HepG2 (cell line): ENCODE measurements around the gene RPLP2. TPM values are rescaled to one million over a fixed set of nuclear protein-coding genes. Genes with fewer than 3 reads are reported as not detected.

Experiments used
- ASH2L ChIP-seq: fragments of 300-600, 200-600 bp; sonication (generic); IDR thresholded peaks from 2 replicates; pipeline ENCODE4 v1.7.0; 2017; ENCODE audit warnings: low read depth, mild to moderate bottlenecking, moderate library complexity, mixed read lengths, low read length; ENCODE audit not compliant: insufficient read length
- BATF2 ChIP-seq: sonication (generic); formaldehyde crosslinking; IDR thresholded peaks from 2 replicates; pipeline ENCODE4 v1.8.0; 2022; ENCODE audit warnings: mild to moderate bottlenecking, missing genetic modification reagents, moderate library complexity
- CC2D1A ChIP-seq: sonication (generic); formaldehyde crosslinking; IDR thresholded peaks from 2 replicates; pipeline ENCODE4 v1.8.1; 2023; ENCODE audit warnings: mild to moderate bottlenecking, missing genetic modification reagents
- E2F2 ChIP-seq: sonication (generic); formaldehyde crosslinking; IDR thresholded peaks from 2 replicates; pipeline ENCODE4 v1.4.0; 2020; ENCODE audit warnings: missing genetic modification reagents, borderline replicate concordance
- FOSL2 ChIP-seq: sonication (generic); formaldehyde crosslinking; IDR thresholded peaks from 2 replicates; pipeline ENCODE4 v1.4.0; 2020; ENCODE audit warnings: missing genetic modification reagents
- HCFC1 ChIP-seq: fragments of 150-350 bp; IDR thresholded peaks from 2 replicates; pipeline ENCODE4 v1.6.1; 2014; ENCODE audit warnings: low read depth, low read length
- MIER3 ChIP-seq: IDR thresholded peaks from 2 replicates; pipeline ENCODE4 v1.6.1; 2016; ENCODE audit warnings: missing compliant biosample characterization, borderline replicate concordance
- NKX3-1 ChIP-seq: sonication (generic); formaldehyde crosslinking; IDR thresholded peaks from 2 replicates; pipeline ENCODE4 v1.5.0; 2020; ENCODE audit warnings: missing genetic modification reagents
- PITX1 ChIP-seq: sonication (generic); formaldehyde crosslinking; IDR thresholded peaks from 2 replicates; pipeline ENCODE4 v1.5.1; 2020; ENCODE audit warnings: mild to moderate bottlenecking, missing genetic modification reagents
- THYN1 ChIP-seq: sonication (generic); formaldehyde crosslinking; IDR thresholded peaks from 2 replicates; pipeline ENCODE4 v1.8.1; 2023; ENCODE audit warnings: low read depth, mild to moderate bottlenecking, moderate library complexity, missing genetic modification reagents, borderline replicate concordance
- ZBTB38 ChIP-seq: sonication (generic); formaldehyde crosslinking; IDR thresholded peaks from 2 replicates; pipeline ENCODE4 v1.5.1; 2020; ENCODE audit warnings: mild to moderate bottlenecking, missing genetic modification reagents
- ZNF180 ChIP-seq: sonication (generic); formaldehyde crosslinking; IDR thresholded peaks from 2 replicates; pipeline ENCODE4 v1.4.0; 2020; ENCODE audit warnings: low read depth, missing genetic modification reagents, borderline replicate concordance
- ZNF362 ChIP-seq: sonication (generic); formaldehyde crosslinking; IDR thresholded peaks from 2 replicates; pipeline ENCODE4 v1.4.0; 2020; ENCODE audit warnings: missing genetic modification reagents, mild to moderate bottlenecking, borderline replicate concordance
- ZNF777 ChIP-seq: sonication (generic); formaldehyde crosslinking; IDR thresholded peaks from 2 replicates; pipeline ENCODE4 v1.4.0; 2020; ENCODE audit warnings: missing genetic modification reagents
- polyA plus RNA-seq, 8 experiments: library from polyadenylated mRNA; depleted of rRNA in 3 of 8; stranded (reverse) in 7 of 8; unstranded in 1 of 8; fragments of >200 nt; fragmentation: Illumina TruSeq in 4 of 8; extraction: Trizol in 4 of 8; gene quantifications; 2 replicates each; pipeline versions ENCODE4 v1.2.1 to v1.2.3, GENCODE V29; 2011 to 2016; ENCODE audit warnings: low read depth in 4 of 8, missing spikeins in 1 of 8, mixed read lengths in 1 of 8; ENCODE audit not compliant: insufficient read depth in 1 of 8
- total RNA-seq, 5 experiments: library from RNA; depleted of rRNA; stranded (reverse); fragments of >200 nt; fragmentation: Illumina TruSeq; extraction: Trizol; gene quantifications; 2 replicates each; pipeline ENCODE4 v1.2.3, GENCODE V29; 2016; ENCODE audit warnings: low read depth in 1 of 5
- TF ChIP-seq, protein P1 (sequence below): sonication (generic); formaldehyde crosslinking; IDR thresholded peaks from 2 replicates; pipeline ENCODE4 v1.8.1; 2023; ENCODE audit warnings: missing genetic modification reagents, mild to moderate bottlenecking, borderline replicate concordance
- TF ChIP-seq, protein P2 (sequence below): sonication (generic); formaldehyde crosslinking; IDR thresholded peaks from 2 replicates; pipeline ENCODE4 v1.4.0; 2020; ENCODE audit warnings: missing genetic modification reagents

The RPLP2 gene
- total and polyA plus RNA-seq, 2 of the 13 experiments (the other 11 are each of a cell fraction or from before 2014, with no cell fraction given), result 978 to 2,106 TPM

DNA sequence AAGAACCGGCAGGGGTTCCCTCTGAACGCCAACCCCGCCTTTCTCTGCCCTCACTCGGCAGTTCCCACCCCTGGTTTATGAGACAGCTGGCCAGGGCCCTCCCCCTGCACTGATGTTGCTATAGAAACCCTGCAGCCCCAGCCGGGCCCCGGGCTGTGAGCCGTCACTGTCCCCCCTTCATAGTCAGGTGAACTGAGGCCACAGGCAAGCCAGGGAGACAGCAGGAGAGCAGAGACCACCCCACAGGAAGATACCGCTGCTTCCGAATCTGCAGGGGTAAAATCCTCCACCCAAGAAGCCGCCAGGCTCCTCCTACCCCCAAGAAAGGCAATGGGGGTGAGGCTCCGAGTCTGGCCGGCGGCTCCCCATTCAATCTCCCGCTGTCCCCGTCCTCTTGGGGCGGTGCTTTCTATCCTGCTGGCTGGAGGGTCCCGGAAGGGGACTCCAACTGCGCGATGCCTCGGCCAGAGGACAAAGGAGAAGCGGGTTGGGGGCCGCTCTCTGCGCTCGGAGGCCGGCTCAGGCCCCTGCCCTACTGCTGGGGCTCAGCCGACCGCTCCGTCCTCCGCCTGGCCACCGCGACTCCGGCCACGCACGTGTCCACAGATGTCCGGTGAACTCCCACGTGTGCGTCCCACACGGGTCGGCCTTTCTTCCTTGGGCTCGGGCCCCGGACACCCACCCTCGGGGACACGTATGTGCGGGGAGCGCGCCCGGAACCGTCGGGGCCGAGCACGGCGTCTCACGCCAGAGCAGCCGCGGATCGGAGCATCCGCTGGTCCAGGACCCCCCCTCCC lies 12.3 kb upstream of the RPLP2 start (continued):
- 0 out of 2 replicates have a peak, but pooled peaks have one; percentile 54 for TF ChIP-seq ZNF777 (CRISPR knock-in tag)
- TF ChIP-seq HCFC1, result no peak
- peak; percentile 27; the same call in 1 of the 2 replicates for TF ChIP-seq ZNF362 (CRISPR knock-in tag)
- no peak for TF ChIP-seq THYN1
- TF ChIP-seq ZNF180 (CRISPR knock-in tag), result no peak
- TF ChIP-seq E2F2 (CRISPR knock-in tag), result 0 out of 2 replicates have a peak, but pooled peaks have one; percentile 27
- TF ChIP-seq, protein P1, sequence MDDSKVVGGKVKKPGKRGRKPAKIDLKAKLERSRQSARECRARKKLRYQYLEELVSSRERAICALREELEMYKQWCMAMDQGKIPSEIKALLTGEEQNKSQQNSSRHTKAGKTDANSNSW, result no peak
- peak; percentile 30 for TF ChIP-seq ASH2L
- TF ChIP-seq MIER3 (CRISPR knock-in tag), result 0 out of 2 replicates have a peak, but pooled peaks have one; percentile 27
- no peak for TF ChIP-seq BATF2 (CRISPR knock-in tag)
- TF ChIP-seq, protein P2, sequence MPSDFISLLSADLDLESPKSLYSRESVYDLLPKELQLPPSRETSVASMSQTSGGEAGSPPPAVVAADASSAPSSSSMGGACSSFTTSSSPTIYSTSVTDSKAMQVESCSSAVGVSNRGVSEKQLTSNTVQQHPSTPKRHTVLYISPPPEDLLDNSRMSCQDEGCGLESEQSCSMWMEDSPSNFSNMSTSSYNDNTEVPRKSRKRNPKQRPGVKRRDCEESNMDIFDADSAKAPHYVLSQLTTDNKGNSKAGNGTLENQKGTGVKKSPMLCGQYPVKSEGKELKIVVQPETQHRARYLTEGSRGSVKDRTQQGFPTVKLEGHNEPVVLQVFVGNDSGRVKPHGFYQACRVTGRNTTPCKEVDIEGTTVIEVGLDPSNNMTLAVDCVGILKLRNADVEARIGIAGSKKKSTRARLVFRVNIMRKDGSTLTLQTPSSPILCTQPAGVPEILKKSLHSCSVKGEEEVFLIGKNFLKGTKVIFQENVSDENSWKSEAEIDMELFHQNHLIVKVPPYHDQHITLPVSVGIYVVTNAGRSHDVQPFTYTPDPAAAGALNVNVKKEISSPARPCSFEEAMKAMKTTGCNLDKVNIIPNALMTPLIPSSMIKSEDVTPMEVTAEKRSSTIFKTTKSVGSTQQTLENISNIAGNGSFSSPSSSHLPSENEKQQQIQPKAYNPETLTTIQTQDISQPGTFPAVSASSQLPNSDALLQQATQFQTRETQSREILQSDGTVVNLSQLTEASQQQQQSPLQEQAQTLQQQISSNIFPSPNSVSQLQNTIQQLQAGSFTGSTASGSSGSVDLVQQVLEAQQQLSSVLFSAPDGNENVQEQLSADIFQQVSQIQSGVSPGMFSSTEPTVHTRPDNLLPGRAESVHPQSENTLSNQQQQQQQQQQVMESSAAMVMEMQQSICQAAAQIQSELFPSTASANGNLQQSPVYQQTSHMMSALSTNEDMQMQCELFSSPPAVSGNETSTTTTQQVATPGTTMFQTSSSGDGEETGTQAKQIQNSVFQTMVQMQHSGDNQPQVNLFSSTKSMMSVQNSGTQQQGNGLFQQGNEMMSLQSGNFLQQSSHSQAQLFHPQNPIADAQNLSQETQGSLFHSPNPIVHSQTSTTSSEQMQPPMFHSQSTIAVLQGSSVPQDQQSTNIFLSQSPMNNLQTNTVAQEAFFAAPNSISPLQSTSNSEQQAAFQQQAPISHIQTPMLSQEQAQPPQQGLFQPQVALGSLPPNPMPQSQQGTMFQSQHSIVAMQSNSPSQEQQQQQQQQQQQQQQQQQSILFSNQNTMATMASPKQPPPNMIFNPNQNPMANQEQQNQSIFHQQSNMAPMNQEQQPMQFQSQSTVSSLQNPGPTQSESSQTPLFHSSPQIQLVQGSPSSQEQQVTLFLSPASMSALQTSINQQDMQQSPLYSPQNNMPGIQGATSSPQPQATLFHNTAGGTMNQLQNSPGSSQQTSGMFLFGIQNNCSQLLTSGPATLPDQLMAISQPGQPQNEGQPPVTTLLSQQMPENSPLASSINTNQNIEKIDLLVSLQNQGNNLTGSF (CRISPR knock-in tag), result no peak
- no peak for TF ChIP-seq CC2D1A (CRISPR knock-in tag)
- no peak for TF ChIP-seq PITX1 (CRISPR knock-in tag)
- peak; percentile 24; the same call in 1 of the 2 replicates for TF ChIP-seq FOSL2
- TF ChIP-seq NKX3-1 (CRISPR knock-in tag), result no peak
- peak; percentile 49; the same call in 1 of the 2 replicates for TF ChIP-seq ZBTB38 (CRISPR knock-in tag)
